H9 (cell line): ENCODE results near the gene TGDS. TPM values are rescaled to one million over a fixed set of nuclear protein-coding genes. Genes with fewer than 3 reads are reported as not detected.

Experiments used
- DNase-seq: peaks from one replicate; pipeline ENCODE4 v3.0.0-alpha.2; 2017
- H2AFZ ChIP-seq: one replicate; pipeline ENCODE4 v1.6.1; 2013; ENCODE audit warnings: mild to moderate bottlenecking, low read length, control low read depth, moderate library complexity
- H2AK5ac ChIP-seq: 2 replicates; pipeline ENCODE4 v1.6.1; 2013; ENCODE audit warnings: low read length, control low read depth, mixed read lengths; ENCODE audit not compliant: insufficient read length
- H2BK120ac ChIP-seq: one replicate; pipeline ENCODE4 v1.6.1; 2013; ENCODE audit warnings: low read depth, mild to moderate bottlenecking, low read length, control low read depth, inconsistent platforms; ENCODE audit not compliant: poor library complexity, severe bottlenecking
- H2BK12ac ChIP-seq: 2 replicates; pipeline ENCODE4 v1.6.1; 2013; ENCODE audit warnings: low read length, control low read depth, mixed read lengths, low read depth; ENCODE audit not compliant: insufficient read length
- H2BK15ac ChIP-seq: 2 replicates; pipeline ENCODE4 v1.6.1; 2013; ENCODE audit warnings: low read depth, low read length, control low read depth
- H2BK20ac ChIP-seq: one replicate; pipeline ENCODE4 v1.6.1; 2013; ENCODE audit warnings: low read depth, mild to moderate bottlenecking, low read length, control low read depth, inconsistent platforms; ENCODE audit not compliant: poor library complexity, severe bottlenecking
- H2BK5ac ChIP-seq: 2 replicates; pipeline ENCODE4 v1.6.1; 2013; ENCODE audit warnings: low read length, control low read depth, mixed read lengths; ENCODE audit not compliant: insufficient read length
- H3K14ac ChIP-seq: 2 replicates; pipeline ENCODE4 v1.6.1; 2013; ENCODE audit warnings: low read length, control low read depth; ENCODE audit not compliant: insufficient read depth
- H3K18ac ChIP-seq: 2 replicates; pipeline ENCODE4 v1.6.1; 2013; ENCODE audit warnings: low read depth, mild to moderate bottlenecking, mixed read lengths, low read length, control low read depth; ENCODE audit not compliant: insufficient read length
- H3K23ac ChIP-seq: 2 replicates; pipeline ENCODE4 v1.6.1; 2013; ENCODE audit warnings: low read length, control low read depth, mixed read lengths, low read depth; ENCODE audit not compliant: insufficient read length
- H3K23me2 ChIP-seq: 2 replicates; pipeline ENCODE4 v1.6.1; 2013; ENCODE audit warnings: low read depth, mild to moderate bottlenecking, mixed read lengths, low read length, control low read depth; ENCODE audit not compliant: insufficient read length, poor library complexity, severe bottlenecking
- H3K27ac ChIP-seq: 2 replicates; pipeline ENCODE4 v1.5.1; 2013; ENCODE audit warnings: low read length, control low read depth, mixed read lengths, low read depth; ENCODE audit not compliant: insufficient read length
- H3K27me3 ChIP-seq: 2 replicates; pipeline ENCODE4 v1.6.1; 2013; ENCODE audit warnings: low read length, control low read depth, inconsistent platforms; ENCODE audit not compliant: insufficient read depth
- H3K4ac ChIP-seq: 2 replicates; pipeline ENCODE4 v1.6.1; 2013; ENCODE audit warnings: low read depth, mild to moderate bottlenecking, control low read depth, inconsistent platforms, low read length, moderate library complexity
- H3K4me1 ChIP-seq: 2 replicates; pipeline ENCODE4 v1.6.1; 2013; ENCODE audit warnings: low read length, control low read depth, inconsistent platforms; ENCODE audit not compliant: insufficient read depth
- H3K4me2 ChIP-seq: 2 replicates; pipeline ENCODE4 v1.6.1; 2013; ENCODE audit warnings: low read length, control low read depth, mixed read lengths; ENCODE audit not compliant: insufficient read length, insufficient read depth
- H3K56ac ChIP-seq: 2 replicates; pipeline ENCODE4 v1.6.1; 2013; ENCODE audit warnings: low read depth, mild to moderate bottlenecking, mixed read lengths, low read length, control low read depth; ENCODE audit not compliant: insufficient read length
- H3K79me1 ChIP-seq: 2 replicates; pipeline ENCODE4 v1.6.1; 2013; ENCODE audit warnings: low read depth, mild to moderate bottlenecking, moderate library complexity, low read length, control low read depth, inconsistent platforms; ENCODE audit not compliant: insufficient read depth, poor library complexity, severe bottlenecking
- H3K79me2 ChIP-seq: 2 replicates; pipeline ENCODE4 v1.6.1; 2013; ENCODE audit warnings: low read length, control low read depth, inconsistent platforms; ENCODE audit not compliant: insufficient read depth
- H3K9ac ChIP-seq: 2 replicates; pipeline ENCODE4 v1.6.1; 2013; ENCODE audit warnings: low read length, control low read depth, mixed read lengths; ENCODE audit not compliant: insufficient read length; ENCODE audit errors: extremely low read depth
- H3K9me3 ChIP-seq: one replicate; pipeline ENCODE4 v1.6.1; 2013; ENCODE audit warnings: low read depth, low read length, inconsistent platforms; ENCODE audit not compliant: control insufficient read depth
- H3T11ph ChIP-seq: one replicate; pipeline ENCODE4 v1.6.1; 2013; ENCODE audit warnings: mild to moderate bottlenecking, low read length, control low read depth, inconsistent platforms
- H4K20me1 ChIP-seq: one replicate; pipeline ENCODE4 v1.6.1; 2013; ENCODE audit not compliant: control insufficient read depth, insufficient read length, insufficient read depth
- H4K5ac ChIP-seq: 2 replicates; pipeline ENCODE4 v1.6.1; 2013; ENCODE audit warnings: low read depth, mild to moderate bottlenecking, mixed read lengths, low read length, control low read depth; ENCODE audit not compliant: insufficient read length
- H4K8ac ChIP-seq: replicated peaks from 2 replicates; pipeline ENCODE4 v1.6.1; 2013; ENCODE audit warnings: low read length, control low read depth, mixed read lengths, low read depth; ENCODE audit not compliant: insufficient read length
- H4K91ac ChIP-seq: 2 replicates; pipeline ENCODE4 v1.6.1; 2013; ENCODE audit warnings: low read depth, mild to moderate bottlenecking, moderate library complexity, mixed read lengths, low read length, control low read depth; ENCODE audit not compliant: insufficient read length
- H3K27ac Mint-ChIP-seq, 3 experiments: 2 replicates in 2 of 3; 3 replicates in 1 of 3; pipeline ENCODE4 v1.8.0; 2020 to 2021; ENCODE audit warnings: mixed read lengths in 3 of 3, mild to moderate bottlenecking in 1 of 3, moderate library complexity in 1 of 3
- H3K27me3 Mint-ChIP-seq: 2 replicates; pipeline ENCODE4 v1.8.0; 2021; ENCODE audit warnings: low read depth, mild to moderate bottlenecking, moderate library complexity, mixed read lengths
- H3K36me3 Mint-ChIP-seq, 3 experiments: 2 replicates in 2 of 3; 3 replicates in 1 of 3; pipeline ENCODE4 v1.8.0; 2020 to 2021; ENCODE audit warnings: low read depth in 3 of 3, mixed read lengths in 3 of 3; ENCODE audit not compliant: insufficient read depth in 1 of 3
- H3K4me1 Mint-ChIP-seq, 2 experiments: 2 replicates each; pipeline ENCODE4 v1.8.0; 2020; ENCODE audit warnings: mixed read lengths in 2 of 2
- H3K4me3 Mint-ChIP-seq, 2 experiments: 2 replicates in 1 of 2; 3 replicates in 1 of 2; pipeline ENCODE4 v1.8.0; 2020 to 2021; ENCODE audit warnings: mild to moderate bottlenecking in 2 of 2, mixed read lengths in 2 of 2, moderate library complexity in 1 of 2
- H3K9me3 Mint-ChIP-seq, 2 experiments: 2 replicates in 1 of 2; 3 replicates in 1 of 2; pipeline ENCODE4 v1.8.0; 2020; ENCODE audit warnings: mild to moderate bottlenecking in 2 of 2, mixed read lengths in 2 of 2, moderate library complexity in 1 of 2
- CTCF ChIP-seq: fragments of 200-600 bp; sonication (generic); conservative IDR thresholded peaks from 3 replicates; pipeline ENCODE4 v1.8.0; 2021; ENCODE audit warnings: antibody characterized with exemption, mild to moderate bottlenecking
- WGBS: extraction: QIAGEN DNeasy Blood & Tissue Kit; methylation state at CpG from one replicate; pipeline ENCODE4 v1.1.7; 2013; ENCODE audit warnings: missing lambda C conversion rate, low lambda C conversion rate, mixed read lengths; ENCODE audit not compliant: insufficient read length; ENCODE audit errors: extremely low coverage; 5-methylcytosine and 5-hydroxymethylcytosine counted together
- total RNA-seq: library from RNA; stranded (reverse); gene quantifications from 2 replicates; pipeline ENCODE4 v1.2.1, GENCODE V29; 2021

Gene TGDS
- total RNA-seq, 1 experiment from 2014 or later = 13.9 TPM

- H4K91ac ChIP-seq = no peak overlapping the region
- H3K4me1 ChIP-seq = peaks cover 4% of the 10 kb centered on the region; the same call in 1 of the 2 replicates
- H3K4me1 Mint-ChIP-seq = peaks cover 26 to 37% of the 10 kb centered on the region in 2 experiments
- H3K56ac ChIP-seq = no peak overlapping the region
- no peak overlapping the region for H2BK12ac ChIP-seq
- peak overlapping the region; percentile 86 for H3K9ac ChIP-seq
- H3K27me3 Mint-ChIP-seq = peaks cover 7% of the 10 kb centered on the region
- no peak overlapping the region for H2BK120ac ChIP-seq
- H2AFZ ChIP-seq = no peak overlapping the region
- H3K4me2 ChIP-seq = peak overlapping the region; percentile 85
- H3K9me3 ChIP-seq = no peaks in the 10 kb centered on the region
- H3K9me3 Mint-ChIP-seq = peaks cover 2 to 7% of the 10 kb centered on the region in 2 experiments; a peak in 2 of 5 replicates
- H4K20me1 ChIP-seq = no peaks in the 10 kb centered on the region
- H3K79me1 ChIP-seq = no peaks in the 10 kb centered on the region
- TF ChIP-seq CTCF = peak; percentile 47; the same call in 2 of the 3 replicates
- no peak overlapping the region for H3K23ac ChIP-seq
- WGBS = no CpG with 5 or more reads among the region's 19 CpGs
- peaks cover 0 to 5% (median 3%) of the 10 kb centered on the region in 3 experiments; a peak in 3 of 7 replicates for H3K36me3 Mint-ChIP-seq
- peak overlapping the region; percentile 87 to 89 for H3K4me3 Mint-ChIP-seq
- no peaks in the 10 kb centered on the region for H3K79me2 ChIP-seq
- H3K23me2 ChIP-seq = peaks cover 6% of the 10 kb centered on the region
- H3K27me3 ChIP-seq = no peaks in the 10 kb centered on the region
- no peak overlapping the region for H3T11ph ChIP-seq
- H4K8ac ChIP-seq = no peak overlapping the region
- peak; percentile 81 for DNase-seq
- peak overlapping the region; percentile 86 for H3K14ac ChIP-seq
- H2BK5ac ChIP-seq = no peak overlapping the region
- H4K5ac ChIP-seq = no peak overlapping the region
- H3K27ac Mint-ChIP-seq = peak overlapping the region in 2 of 3 experiments; percentile 72 to 75; a peak in 4 of 7 replicates
- peak overlapping the region; percentile 64 for H3K18ac ChIP-seq
- no peak overlapping the region for H2AK5ac ChIP-seq
- H3K4ac ChIP-seq = no peak overlapping the region
- peak overlapping the region; percentile 56 for H3K27ac ChIP-seq
- no peak overlapping the region for H2BK20ac ChIP-seq
- H2BK15ac ChIP-seq = no peak overlapping the region
These were observed 47.1 kb downstream of the TGDS start for GRCh38 chr13:94548821-94549231.
